SK-N-SH treated with all-trans-retinoic acid at 6 μM for 48 hours (cell line): ENCODE data around the gene PSMB3.

Experiments
- ATAC-seq: fragments of 200-7000 bp; cut with Tn5 transposase; 3 replicates; pipeline ENCODE4 v1.9.1; 2020; ENCODE audit warnings: mild to moderate bottlenecking, moderate library complexity
- BACH2 ChIP-seq: fragments of 250-450 bp; sonication (Bioruptor Pico); IDR thresholded peaks from 2 replicates; pipeline ENCODE4 v1.9.0; 2021; ENCODE audit warnings: mild to moderate bottlenecking, borderline replicate concordance
- CREB5 ChIP-seq: fragments of 250-450 bp; sonication (Bioruptor Pico); IDR thresholded peaks from 2 replicates; pipeline ENCODE4 v1.5.1; 2020; ENCODE audit warnings: low read depth, mild to moderate bottlenecking, moderate library complexity
- CSDC2 ChIP-seq: fragments of 250-450 bp; sonication (Bioruptor Pico); IDR thresholded peaks from 2 replicates; pipeline ENCODE4 v1.5.0; 2020; ENCODE audit warnings: mild to moderate bottlenecking, moderate library complexity
- ESRRG ChIP-seq: fragments of 250-450 bp; sonication (Bioruptor Pico); IDR thresholded peaks from 2 replicates; pipeline ENCODE4 v1.6.1; 2021; ENCODE audit warnings: mild to moderate bottlenecking
- GLIS3 ChIP-seq: fragments of 250-450 bp; sonication (Bioruptor Pico); IDR thresholded peaks from 2 replicates; pipeline ENCODE4 v1.5.0; 2020; ENCODE audit warnings: mild to moderate bottlenecking, moderate library complexity
- ISL1 ChIP-seq: fragments of 250-450 bp; sonication (Bioruptor Pico); IDR thresholded peaks from 2 replicates; pipeline ENCODE4 v2.1.2; 2022; ENCODE audit warnings: mild to moderate bottlenecking, moderate library complexity
- OSR1 ChIP-seq: fragments of 250-450 bp; sonication (Bioruptor Pico); IDR thresholded peaks from 2 replicates; pipeline ENCODE4 v1.8.0; 2022; ENCODE audit warnings: moderate library complexity, mild to moderate bottlenecking, inconsistent platforms
- POU6F1 ChIP-seq: fragments of 250-450 bp; sonication (Bioruptor Pico); IDR thresholded peaks from 2 replicates; pipeline ENCODE4 v1.8.0; 2021; ENCODE audit warnings: low read depth, mild to moderate bottlenecking, moderate library complexity, borderline replicate concordance
- PPARA ChIP-seq: fragments of 250-450 bp; sonication (Bioruptor Pico); IDR thresholded peaks from 2 replicates; pipeline ENCODE4 v1.5.0; 2020; ENCODE audit warnings: mild to moderate bottlenecking, borderline replicate concordance
- RARB ChIP-seq: fragments of 250-450 bp; sonication (Bioruptor Pico); IDR thresholded peaks from 2 replicates; pipeline ENCODE4 v1.8.0; 2021; ENCODE audit warnings: mild to moderate bottlenecking, moderate library complexity
- SNAI2 ChIP-seq: fragments of 250-450 bp; sonication (Bioruptor Pico); IDR thresholded peaks from 2 replicates; pipeline ENCODE4 v1.5.0; 2020; ENCODE audit warnings: mild to moderate bottlenecking, moderate library complexity
- TCF4 ChIP-seq: fragments of 250-450 bp; sonication (Bioruptor Pico); IDR thresholded peaks from 2 replicates; pipeline ENCODE4 v1.8.0; 2021; ENCODE audit warnings: mild to moderate bottlenecking, moderate library complexity, borderline replicate concordance
- TOX ChIP-seq: fragments of 250-450 bp; sonication (Bioruptor Pico); IDR thresholded peaks from 2 replicates; pipeline ENCODE4 v1.8.0; 2021; ENCODE audit warnings: mild to moderate bottlenecking, moderate library complexity, borderline replicate concordance
- TSHZ2 ChIP-seq: fragments of 250-450 bp; sonication (Bioruptor Pico); IDR thresholded peaks from 2 replicates; pipeline ENCODE4 v1.5.0; 2020; ENCODE audit warnings: mild to moderate bottlenecking, moderate library complexity
- ZC3H10 ChIP-seq: fragments of 250-450 bp; sonication (Bioruptor Pico); IDR thresholded peaks from 2 replicates; pipeline ENCODE4 v1.5.1; 2021; ENCODE audit warnings: mild to moderate bottlenecking, moderate library complexity
- ZFP3 ChIP-seq: fragments of 250-450 bp; sonication (Bioruptor Pico); IDR thresholded peaks from 2 replicates; pipeline ENCODE4 v1.5.0; 2020; ENCODE audit warnings: mild to moderate bottlenecking, moderate library complexity
- ZFP30 ChIP-seq: fragments of 450-650 bp; formaldehyde crosslinking; IDR thresholded peaks from 2 replicates; pipeline ENCODE4 v1.5.0; 2022; ENCODE audit warnings: mild to moderate bottlenecking, moderate library complexity
- ZNF565 ChIP-seq: fragments of 450-650 bp; formaldehyde crosslinking; conservative IDR thresholded peaks from 2 replicates; pipeline ENCODE4 v1.5.0; 2020; ENCODE audit warnings: low read depth, mild to moderate bottlenecking, moderate library complexity
- ZNF70 ChIP-seq: fragments of 450-650 bp; formaldehyde crosslinking; IDR thresholded peaks from 2 replicates; pipeline ENCODE4 v1.5.0; 2020; ENCODE audit warnings: mild to moderate bottlenecking, moderate library complexity
- ZNF8 ChIP-seq: fragments of 450-650 bp; formaldehyde crosslinking; IDR thresholded peaks from 2 replicates; pipeline ENCODE4 v1.5.0; 2020; ENCODE audit warnings: mild to moderate bottlenecking, moderate library complexity
- TF ChIP-seq, protein P1 (sequence below): fragments of 250-450 bp; sonication (Bioruptor Pico); IDR thresholded peaks from 2 replicates; pipeline ENCODE4 v1.8.0; 2020; ENCODE audit warnings: mild to moderate bottlenecking, moderate library complexity, borderline replicate concordance
- TF ChIP-seq, protein P2 (sequence below): fragments of 250-450 bp; sonication (Bioruptor Pico); IDR thresholded peaks from 2 replicates; pipeline ENCODE4 v1.5.1; 2021; ENCODE audit warnings: mild to moderate bottlenecking, moderate library complexity

PSMB3 gene

DNA sequence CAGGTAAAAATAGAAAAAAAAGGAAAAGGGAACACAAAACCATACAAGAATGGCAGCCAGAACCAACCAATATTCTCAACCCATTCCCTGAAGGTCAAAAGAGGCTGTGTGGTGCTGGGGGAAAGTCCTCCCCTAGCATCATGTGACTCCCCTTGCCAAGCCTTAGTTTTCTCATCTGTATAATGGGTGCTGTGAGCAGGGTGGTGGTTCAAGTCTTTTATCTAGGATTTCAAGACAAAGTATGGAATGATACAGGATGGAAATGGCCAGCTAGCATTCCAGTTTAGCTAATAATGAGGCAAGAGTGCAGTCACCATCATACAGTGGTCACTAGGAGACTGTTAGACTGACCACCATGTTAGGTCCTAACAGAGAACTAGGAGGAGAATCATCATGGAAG lies 20.7 kb downstream of the PSMB3 start (continued):
- no peak for TF ChIP-seq TSHZ2 (CRISPR knock-in tag)
- TF ChIP-seq ZNF70 (CRISPR knock-in tag), result no peak

GRCh38 chr17:38777641-38778250 lies 25.2 kb downstream of the PSMB3 start:
- TF ChIP-seq ZNF8 (no peak), ESRRG (CRISPR knock-in tag) (no peak), BACH2 (CRISPR knock-in tag) (no peak), ZC3H10 (CRISPR knock-in tag) (no peak), CREB5 (CRISPR knock-in tag) (no peak), PPARA (CRISPR knock-in tag) (no peak), ZFP30 (CRISPR knock-in tag) (no peak), ZNF565 (no peak), CSDC2 (no peak), SNAI2 (no peak), TOX (CRISPR knock-in tag) (no peak), OSR1 (CRISPR knock-in tag) (no peak), GLIS3 (no peak), RARB (CRISPR knock-in tag) (no peak), POU6F1 (CRISPR knock-in tag) (no peak)
- TF ChIP-seq, protein P1, sequence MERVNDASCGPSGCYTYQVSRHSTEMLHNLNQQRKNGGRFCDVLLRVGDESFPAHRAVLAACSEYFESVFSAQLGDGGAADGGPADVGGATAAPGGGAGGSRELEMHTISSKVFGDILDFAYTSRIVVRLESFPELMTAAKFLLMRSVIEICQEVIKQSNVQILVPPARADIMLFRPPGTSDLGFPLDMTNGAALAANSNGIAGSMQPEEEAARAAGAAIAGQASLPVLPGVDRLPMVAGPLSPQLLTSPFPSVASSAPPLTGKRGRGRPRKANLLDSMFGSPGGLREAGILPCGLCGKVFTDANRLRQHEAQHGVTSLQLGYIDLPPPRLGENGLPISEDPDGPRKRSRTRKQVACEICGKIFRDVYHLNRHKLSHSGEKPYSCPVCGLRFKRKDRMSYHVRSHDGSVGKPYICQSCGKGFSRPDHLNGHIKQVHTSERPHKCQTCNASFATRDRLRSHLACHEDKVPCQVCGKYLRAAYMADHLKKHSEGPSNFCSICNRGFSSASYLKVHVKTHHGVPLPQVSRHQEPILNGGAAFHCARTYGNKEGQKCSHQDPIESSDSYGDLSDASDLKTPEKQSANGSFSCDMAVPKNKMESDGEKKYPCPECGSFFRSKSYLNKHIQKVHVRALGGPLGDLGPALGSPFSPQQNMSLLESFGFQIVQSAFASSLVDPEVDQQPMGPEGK (CRISPR knock-in tag), result no peak
- TF ChIP-seq, protein P2, sequence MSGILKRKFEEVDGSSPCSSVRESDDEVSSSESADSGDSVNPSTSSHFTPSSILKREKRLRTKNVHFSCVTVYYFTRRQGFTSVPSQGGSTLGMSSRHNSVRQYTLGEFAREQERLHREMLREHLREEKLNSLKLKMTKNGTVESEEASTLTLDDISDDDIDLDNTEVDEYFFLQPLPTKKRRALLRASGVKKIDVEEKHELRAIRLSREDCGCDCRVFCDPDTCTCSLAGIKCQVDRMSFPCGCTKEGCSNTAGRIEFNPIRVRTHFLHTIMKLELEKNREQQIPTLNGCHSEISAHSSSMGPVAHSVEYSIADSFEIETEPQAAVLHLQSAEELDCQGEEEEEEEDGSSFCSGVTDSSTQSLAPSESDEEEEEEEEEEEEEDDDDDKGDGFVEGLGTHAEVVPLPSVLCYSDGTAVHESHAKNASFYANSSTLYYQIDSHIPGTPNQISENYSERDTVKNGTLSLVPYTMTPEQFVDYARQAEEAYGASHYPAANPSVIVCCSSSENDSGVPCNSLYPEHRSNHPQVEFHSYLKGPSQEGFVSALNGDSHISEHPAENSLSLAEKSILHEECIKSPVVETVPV, result no peak
- no peak for ATAC-seq

GRCh38 chr17:38779965-38780752 lies 27.6 kb downstream of the PSMB3 start:
- ATAC-seq, result no peak
- TF ChIP-seq TCF4 (CRISPR knock-in tag) (no peak), ZNF70 (CRISPR knock-in tag) (no peak), CREB5 (CRISPR knock-in tag) (no peak), ISL1 (CRISPR knock-in tag) (no peak), ZNF8 (no peak), GLIS3 (no peak), TSHZ2 (CRISPR knock-in tag) (no peak), ESRRG (CRISPR knock-in tag) (no peak), OSR1 (CRISPR knock-in tag) (no peak), ZFP30 (CRISPR knock-in tag) (no peak), ZFP3 (CRISPR knock-in tag) (no peak), SNAI2 (no peak)
- TF ChIP-seq, protein P2, result no peak
